ENCODE measurements around the gene AGRP. TPM values are rescaled to one million over a fixed set of nuclear protein-coding genes. Genes with fewer than 3 reads are reported as not detected.
A peak's percentile ranks its signal among the peaks of the same experiment; 100 is the strongest.

AGRP gene
- not detected for total RNA-seq
- under 1 TPM in 1 of 2 donors, not detected in 1; 0.23 TPM for polyA plus RNA-seq

- ATAC-seq (no peak), DNase-seq (peak in 1 of 6 donors; percentile 42), FAIRE-seq (no peak)
- 94 to 97% methylated on average over 6 of the region's 6 CpGs for WGBS, 2 donors
- TF ChIP-seq, protein P1, sequence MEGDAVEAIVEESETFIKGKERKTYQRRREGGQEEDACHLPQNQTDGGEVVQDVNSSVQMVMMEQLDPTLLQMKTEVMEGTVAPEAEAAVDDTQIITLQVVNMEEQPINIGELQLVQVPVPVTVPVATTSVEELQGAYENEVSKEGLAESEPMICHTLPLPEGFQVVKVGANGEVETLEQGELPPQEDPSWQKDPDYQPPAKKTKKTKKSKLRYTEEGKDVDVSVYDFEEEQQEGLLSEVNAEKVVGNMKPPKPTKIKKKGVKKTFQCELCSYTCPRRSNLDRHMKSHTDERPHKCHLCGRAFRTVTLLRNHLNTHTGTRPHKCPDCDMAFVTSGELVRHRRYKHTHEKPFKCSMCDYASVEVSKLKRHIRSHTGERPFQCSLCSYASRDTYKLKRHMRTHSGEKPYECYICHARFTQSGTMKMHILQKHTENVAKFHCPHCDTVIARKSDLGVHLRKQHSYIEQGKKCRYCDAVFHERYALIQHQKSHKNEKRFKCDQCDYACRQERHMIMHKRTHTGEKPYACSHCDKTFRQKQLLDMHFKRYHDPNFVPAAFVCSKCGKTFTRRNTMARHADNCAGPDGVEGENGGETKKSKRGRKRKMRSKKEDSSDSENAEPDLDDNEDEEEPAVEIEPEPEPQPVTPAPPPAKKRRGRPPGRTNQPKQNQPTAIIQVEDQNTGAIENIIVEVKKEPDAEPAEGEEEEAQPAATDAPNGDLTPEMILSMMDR (IDR thresholded peaks at IDR 0.05), result no peak
- Histone ChIP-seq H3K4me1 (peaks cover 8 to 28% (median 11%) of the 10 kb centered on the region in 3 donors), H3K9me3 (no peaks in the 10 kb centered on the region), H3K27me3 (no peaks in the 10 kb centered on the region), H3K36me3 (peaks cover 0 to 8% (median 0%) of the 10 kb centered on the region in 3 donors), H3K4me3 (no peak within 1 kb of the TSS), H3K27ac (no peak within 1 kb of the TSS)
- intact Hi-C loops (cut with DNase I), result no loop called here
These were observed at the start of gene AGRP for GRCh38 chr16:67483150-67483549. TSS of gene AGRP (minus strand) at chr16:67483547. CDS start at chr16:67483398, 149 bp downstream.

GRCh38 chr16:67531247-67531646 lies 47.9 kb upstream of the AGRP start:
- ATAC-seq, result no peak
- H3K9me3 ChIP-seq, result no peaks in the 10 kb centered on the region
- H3K36me3 ChIP-seq, result no peaks in the 10 kb centered on the region
- TF ChIP-seq, protein P1 (IDR thresholded peaks at IDR 0.05), result no peak
- WGBS, 2 donors, result 92 to 96% methylated on average over 4 of the region's 4 CpGs
- intact Hi-C loops (cut with DNase I), result no loop called here
- FAIRE-seq, result no peak
- DNase-seq, result no peak
- no peaks in the 10 kb centered on the region for H3K27me3 ChIP-seq
- no peak overlapping the region for H3K4me3 ChIP-seq
- H3K4me1 ChIP-seq, result peaks cover 0 to 18% (median 11%) of the 10 kb centered on the region in 3 donors
- H3K27ac ChIP-seq, result peak overlapping the region in 1 of 4 donors; percentile 87

DNA sequence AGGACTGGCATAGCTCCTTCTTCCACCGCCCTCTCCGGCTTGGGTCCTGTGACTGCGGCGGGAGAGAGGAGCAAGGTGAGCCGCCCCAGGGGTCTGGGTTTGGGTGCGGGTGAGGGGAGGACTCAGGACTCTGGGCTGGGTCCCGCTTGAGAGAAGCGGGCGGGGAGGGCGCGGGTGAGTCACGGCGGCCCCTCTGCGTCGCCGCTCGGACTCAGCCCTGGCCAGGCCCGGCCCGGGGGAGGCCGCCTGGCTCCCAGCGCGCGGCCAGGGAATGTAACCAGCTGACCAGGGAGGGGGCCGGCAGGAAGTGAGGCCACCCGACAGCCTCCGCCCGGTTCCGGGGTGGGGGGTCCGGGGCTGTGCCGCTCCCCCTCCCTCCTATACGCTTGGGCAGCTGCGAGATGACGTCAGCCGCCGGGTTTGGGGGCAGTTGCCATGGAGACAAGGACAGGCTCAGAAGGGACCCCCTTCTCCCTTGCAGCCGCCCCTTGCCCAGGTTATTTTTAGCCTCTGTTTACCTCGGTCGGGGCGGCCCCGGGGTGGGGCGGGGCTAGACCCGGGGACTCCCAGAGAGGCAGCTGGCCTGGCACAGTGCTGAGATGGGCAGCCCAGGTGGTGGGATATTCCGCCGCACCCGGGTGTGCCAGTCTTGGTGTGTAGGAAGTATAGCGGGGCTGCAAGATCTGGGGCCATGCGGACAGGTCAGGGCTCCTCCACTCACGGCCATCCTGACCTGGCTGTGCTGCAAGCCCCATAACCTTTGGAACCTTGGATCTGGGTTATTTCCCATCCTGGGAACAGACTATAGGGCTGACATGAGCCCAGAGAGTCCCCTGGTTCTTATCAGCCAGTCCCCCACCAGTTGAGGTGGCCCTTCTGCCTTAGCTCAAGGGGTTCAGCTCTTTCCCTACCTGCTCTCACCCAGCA lies 46.9 kb upstream of the AGRP start:
- Histone ChIP-seq H3K4me1 (peaks cover 0 to 18% (median 11%) of the 10 kb centered on the region in 3 donors), H3K36me3 (no peaks in the 10 kb centered on the region), H3K27ac (peak overlapping the region; percentile 70 to 87 (median 79)), H3K4me3 (peak overlapping the region; percentile 66 to 93 (median 80)), H3K27me3 (no peaks in the 10 kb centered on the region), H3K9me3 (no peaks in the 10 kb centered on the region)
- FAIRE-seq, result no peak
- TF ChIP-seq, protein P1 (IDR thresholded peaks at IDR 0.05), result no peak
- peak; percentile 71 to 89 (median 80) for DNase-seq
- ATAC-seq, result peak; percentile 64 to 80 (median 73)
- intact Hi-C loops (cut with DNase I), result no loop called here
- WGBS, 2 donors, result 2 to 4% methylated on average over 19 to 48 of the region's 48 CpGs

- peak in 1 of 6 donors; percentile 80 for DNase-seq
- Histone ChIP-seq H3K36me3 (no peaks in the 10 kb centered on the region), H3K4me1 (peaks cover 0 to 18% (median 11%) of the 10 kb centered on the region in 3 donors), H3K9me3 (no peaks in the 10 kb centered on the region), H3K27me3 (no peaks in the 10 kb centered on the region), H3K27ac (peak overlapping the region; percentile 70 to 87 (median 79)), H3K4me3 (peak overlapping the region; percentile 66 to 93 (median 80))
- intact Hi-C loops (cut with DNase I), result loop anchor here in 2 of 3 donors (10.0 kb wide), 2 partner anchors 135 to 405 kb away; partner anchors contain the start of genes ACD (in 1 of the 2), C16orf86 (in 1 of the 2), CTRL (in 1 of the 2) and ENKD1 (in 1 of the 2)
- TF ChIP-seq, protein P1 (IDR thresholded peaks at IDR 0.05), result no peak
- ATAC-seq, result peak; percentile 14 to 39 (median 28)
- no peak for FAIRE-seq
- 3% methylated on average over 16 of the region's 16 CpGs for WGBS, 2 donors
These were observed 46.2 kb upstream of the AGRP start for GRCh38 chr16:67529582-67530012.

Measured in pancreas (tissue), 10 donors.